DMS114 treated with DMSO at 0.1 percent for 48 hours (cell line): ENCODE measurements around the gene PTPRJ.

Source experiments
- DNase-seq: peaks from one replicate; lab custom pipeline; 2025; ENCODE audit not compliant: unreplicated experiment; lab: John Stamatoyannopoulos, UW

Gene PTPRJ

GRCh38 chr11:48216510-48216909, 236.2 kb downstream of the PTPRJ start, which contains the start of gene OR4B1:
Gene OR4B1, plus strand, starts transcription at chr11:48216810. Its CDS starts 0 bp downstream, at chr11:48216810.
- no peak for DNase-seq
